HepG2 (cell line): ENCODE data around the gene TM4SF1. TPM values are rescaled to one million over a fixed set of nuclear protein-coding genes. Genes with fewer than 3 reads are reported as not detected.

Experiments used
- CERS6 ChIP-seq: sonication (generic); formaldehyde crosslinking; IDR thresholded peaks from 2 replicates; pipeline ENCODE4 v1.5.0; 2020; ENCODE audit warnings: missing genetic modification reagents
- ELF4 ChIP-seq: sonication (generic); formaldehyde crosslinking; IDR thresholded peaks from 2 replicates; pipeline ENCODE4 v1.5.0; 2020; ENCODE audit warnings: missing genetic modification reagents, mild to moderate bottlenecking, moderate library complexity, borderline replicate concordance
- FOXM1 ChIP-seq: sonication (generic); formaldehyde crosslinking; IDR thresholded peaks from 2 replicates; pipeline ENCODE4 v1.5.0; 2020; ENCODE audit warnings: missing genetic modification reagents
- HMGA1 ChIP-seq: sonication (generic); formaldehyde crosslinking; conservative IDR thresholded peaks from 2 replicates; pipeline ENCODE4 v1.4.0; 2020; ENCODE audit warnings: missing genetic modification reagents
- ISX ChIP-seq: sonication (generic); formaldehyde crosslinking; conservative IDR thresholded peaks from 2 replicates; pipeline ENCODE4 v1.5.0; 2020; ENCODE audit warnings: missing genetic modification reagents
- MAX ChIP-seq: IDR thresholded peaks from 2 replicates; pipeline ENCODE4 v1.6.1; 2012; ENCODE audit warnings: inconsistent platforms
- MIXL1 ChIP-seq: IDR thresholded peaks from 2 replicates; pipeline ENCODE4 v1.6.1; 2016
- NFE2L2 ChIP-seq: fragments of 150-350 bp; IDR thresholded peaks from 2 replicates; pipeline ENCODE4 v1.6.1; 2014; ENCODE audit warnings: low read length
- PCBP2 ChIP-seq: fragments of 200-400 bp; formaldehyde crosslinking; optimal IDR thresholded peaks from 2 replicates; pipeline ENCODE3; 2018; ENCODE audit warnings: low read length, low read depth; ENCODE audit not compliant: poor library complexity, severe bottlenecking
- PRMT3 ChIP-seq: sonication (generic); formaldehyde crosslinking; IDR thresholded peaks from 2 replicates; pipeline ENCODE4 v1.8.1; 2022; ENCODE audit warnings: low read depth, mild to moderate bottlenecking, moderate library complexity, missing genetic modification reagents, borderline replicate concordance
- STAT6 ChIP-seq: sonication (generic); formaldehyde crosslinking; IDR thresholded peaks from 2 replicates; pipeline ENCODE4 v1.4.0; 2020; ENCODE audit warnings: missing genetic modification reagents, mild to moderate bottlenecking, borderline replicate concordance
- SUZ12 ChIP-seq: fragments of 150-350 bp; IDR thresholded peaks from 2 replicates; pipeline ENCODE4 v1.6.1; 2014; ENCODE audit warnings: low read depth, low read length
- ZBTB14 ChIP-seq: sonication (generic); formaldehyde crosslinking; IDR thresholded peaks from 2 replicates; pipeline ENCODE4 v1.4.0; 2020; ENCODE audit warnings: missing genetic modification reagents
- ZBTB20 ChIP-seq: sonication (generic); formaldehyde crosslinking; IDR thresholded peaks from 2 replicates; pipeline ENCODE4 v1.8.1; 2023; ENCODE audit warnings: missing genetic modification reagents, low read depth, mild to moderate bottlenecking, borderline replicate concordance
- ZFP36L1 ChIP-seq: sonication (generic); formaldehyde crosslinking; IDR thresholded peaks from 2 replicates; pipeline ENCODE4 v1.8.0; 2022; ENCODE audit warnings: mild to moderate bottlenecking, missing genetic modification reagents, moderate library complexity
- ZFP36L2 ChIP-seq: sonication (generic); formaldehyde crosslinking; IDR thresholded peaks from 2 replicates; pipeline ENCODE4 v1.4.0; 2020; ENCODE audit warnings: missing genetic modification reagents
- ZKSCAN8 ChIP-seq: IDR thresholded peaks from 2 replicates; pipeline ENCODE4 v1.6.1; 2016; ENCODE audit warnings: borderline replicate concordance, missing genetic modification reagents, missing compliant biosample characterization
- ZNF263 ChIP-seq: sonication (generic); formaldehyde crosslinking; IDR thresholded peaks from 2 replicates; pipeline ENCODE4 v1.4.0; 2020; ENCODE audit warnings: missing genetic modification reagents
- ZNF275 ChIP-seq: sonication (generic); formaldehyde crosslinking; IDR thresholded peaks from 2 replicates; pipeline ENCODE4 v1.8.0; 2022; ENCODE audit warnings: missing genetic modification reagents, mild to moderate bottlenecking, inconsistent platforms, borderline replicate concordance
- ZNF512 ChIP-seq: sonication (generic); formaldehyde crosslinking; IDR thresholded peaks from 2 replicates; pipeline ENCODE4 v1.4.0; 2020; ENCODE audit warnings: mild to moderate bottlenecking, missing genetic modification reagents
- ZNF552 ChIP-seq: sonication (generic); formaldehyde crosslinking; IDR thresholded peaks from 2 replicates; pipeline ENCODE4 v1.9.0; 2022; ENCODE audit warnings: missing genetic modification reagents, mild to moderate bottlenecking, borderline replicate concordance
- ZNF598 ChIP-seq: sonication (generic); formaldehyde crosslinking; IDR thresholded peaks from 2 replicates; pipeline ENCODE4 v1.5.1; 2020; ENCODE audit warnings: mild to moderate bottlenecking, missing genetic modification reagents, borderline replicate concordance
- ZNF782 ChIP-seq: sonication (generic); formaldehyde crosslinking; IDR thresholded peaks from 2 replicates; pipeline ENCODE4 v1.4.0; 2020; ENCODE audit warnings: missing genetic modification reagents, mild to moderate bottlenecking, borderline replicate concordance
- ZSCAN20 ChIP-seq: sonication (generic); formaldehyde crosslinking; IDR thresholded peaks from 2 replicates; pipeline ENCODE4 v1.4.0; 2020; ENCODE audit warnings: missing genetic modification reagents, mild to moderate bottlenecking, borderline replicate concordance
- polyA plus RNA-seq, 8 experiments: library from polyadenylated mRNA; depleted of rRNA in 3 of 8; stranded (reverse) in 7 of 8; unstranded in 1 of 8; fragments of >200 nt; fragmentation: Illumina TruSeq in 4 of 8; extraction: Trizol in 4 of 8; gene quantifications; 2 replicates each; pipeline versions ENCODE4 v1.2.1 to v1.2.3, GENCODE V29; 2011 to 2016; ENCODE audit warnings: low read depth in 4 of 8, missing spikeins in 1 of 8, mixed read lengths in 1 of 8; ENCODE audit not compliant: insufficient read depth in 1 of 8
- total RNA-seq, 5 experiments: library from RNA; depleted of rRNA; stranded (reverse); fragments of >200 nt; fragmentation: Illumina TruSeq; extraction: Trizol; gene quantifications; 2 replicates each; pipeline ENCODE4 v1.2.3, GENCODE V29; 2016; ENCODE audit warnings: low read depth in 1 of 5

The TM4SF1 gene
- total and polyA plus RNA-seq, 2 of the 13 experiments (the other 11 are each of a cell fraction or from before 2014, with no cell fraction given), result 431 to 1,359 TPM

GRCh38 chr3:149384911-149385321, 7.5 kb upstream of the TM4SF1 start (continued):
- peak; percentile 66; the same call in 1 of the 2 replicates for TF ChIP-seq MAX
- TF ChIP-seq MIXL1 (CRISPR knock-in tag), result peak; percentile 35; the same call in 1 of the 2 replicates
- TF ChIP-seq ZNF598, result no peak
- TF ChIP-seq ZNF263 (CRISPR knock-in tag), result peak; percentile 40; the same call in 1 of the 2 replicates
- TF ChIP-seq PRMT3, result no peak
- no peak for TF ChIP-seq ZFP36L2
- no peak for TF ChIP-seq HMGA1 (CRISPR knock-in tag)
- no peak for TF ChIP-seq ZNF275
- TF ChIP-seq ZBTB14 (CRISPR knock-in tag), result no peak
- TF ChIP-seq ZFP36L1, result no peak
- no peak for TF ChIP-seq SUZ12
- TF ChIP-seq ISX, result no peak
- TF ChIP-seq ZBTB20, result no peak
- 0 out of 2 replicates have a peak, but pooled peaks have one; percentile 42 for TF ChIP-seq NFE2L2
- TF ChIP-seq ZNF552 (CRISPR knock-in tag), result no peak
- TF ChIP-seq CERS6 (CRISPR knock-in tag), result no peak
- TF ChIP-seq ZNF782 (CRISPR knock-in tag), result no peak
- no peak for TF ChIP-seq ELF4 (CRISPR knock-in tag)
- TF ChIP-seq STAT6 (CRISPR knock-in tag), result no peak
- TF ChIP-seq PCBP2, result no peak
- TF ChIP-seq ZNF512 (CRISPR knock-in tag), result no peak
- no peak for TF ChIP-seq ZKSCAN8
- TF ChIP-seq ZSCAN20 (CRISPR knock-in tag), result no peak
- TF ChIP-seq FOXM1 (CRISPR knock-in tag), result no peak
